Smooth muscle cell (in vitro differentiated cells): ENCODE measurements around the gene TPD52L1. TPM values are rescaled to one million over a fixed set of nuclear protein-coding genes. Genes with fewer than 3 reads are reported as not detected.

Experiments
- DNase-seq: peaks from one replicate; lab custom pipeline; 2025; ENCODE audit not compliant: unreplicated experiment; lab: John Stamatoyannopoulos, UW
- H2AFZ ChIP-seq: fragments of 200-600 bp; sonication (generic); 2 replicates; pipeline ENCODE4 v1.6.0; 2016; ENCODE audit warnings: antibody characterized with exemption, low read depth, mild to moderate bottlenecking
- H3F3A ChIP-seq: fragments of 200-600 bp; sonication (generic); 2 replicates; pipeline ENCODE4 v1.6.0; 2017; ENCODE audit warnings: antibody characterized with exemption, low read depth
- H3K27ac ChIP-seq: fragments of 200-600 bp; sonication (generic); 2 replicates; pipeline ENCODE4 v1.5.1; 2016; ENCODE audit warnings: low read depth, mild to moderate bottlenecking
- H3K27me3 ChIP-seq: fragments of 200-600 bp; sonication (generic); 2 replicates; pipeline ENCODE4 v1.6.1; 2016; ENCODE audit warnings: low read depth, mild to moderate bottlenecking
- H3K36me3 ChIP-seq: fragments of 200-600 bp; sonication (generic); 2 replicates; pipeline ENCODE4 v1.5.1; 2016; ENCODE audit warnings: low read depth
- H3K4me1 ChIP-seq: fragments of 200-600 bp; sonication (generic); 2 replicates; pipeline ENCODE4 v1.5.1; 2016; ENCODE audit warnings: low read depth
- H3K4me2 ChIP-seq: fragments of 200-600 bp; sonication (generic); 2 replicates; pipeline ENCODE4 v1.6.0; 2016; ENCODE audit warnings: mild to moderate bottlenecking
- H3K4me3 ChIP-seq: fragments of 200-600 bp; sonication (generic); 2 replicates; pipeline ENCODE4 v1.5.1; 2016; ENCODE audit warnings: mild to moderate bottlenecking
- H3K79me2 ChIP-seq: fragments of 200-600 bp; sonication (generic); 2 replicates; pipeline ENCODE4 v1.6.0; 2016; ENCODE audit warnings: low read depth, mild to moderate bottlenecking
- H3K9ac ChIP-seq: fragments of 200-600 bp; sonication (generic); 2 replicates; pipeline ENCODE4 v1.6.0; 2016; ENCODE audit warnings: low read depth
- H3K9me3 ChIP-seq: fragments of 200-600 bp; sonication (generic); replicated peaks from 2 replicates; pipeline ENCODE4 v1.5.1; 2016; ENCODE audit warnings: low read depth
- H4K20me1 ChIP-seq: fragments of 200-600 bp; sonication (generic); 2 replicates; pipeline ENCODE4 v1.6.0; 2016; ENCODE audit warnings: low read depth
- WGBS: methylation state at CpG from one replicate; pipeline ENCODE4 v1.1.7; 2016; ENCODE audit warnings: low lambda C conversion rate; 5-methylcytosine and 5-hydroxymethylcytosine counted together
- polyA plus RNA-seq: library from polyadenylated mRNA; unstranded; fragments of >200 nt; fragmentation: Nextera tagmentation; extraction: Ambion mirVana; gene quantifications from 2 replicates; pipeline ENCODE4 v1.2.1, GENCODE V29; 2016
- total RNA-seq: library from RNA; depleted of rRNA; stranded (reverse); fragments of >200 nt; gene quantifications from 2 replicates; pipeline ENCODE4 v1.2.3, GENCODE V29; 2014
- TF ChIP-seq, protein P1 (sequence below): fragments of 200-600 bp; sonication (generic); IDR thresholded peaks from 2 replicates; pipeline ENCODE4 v1.5.1; 2017; ENCODE audit warnings: borderline replicate concordance, mild to moderate bottlenecking, antibody characterized with exemption; ENCODE audit not compliant: insufficient read depth, poor library complexity, severe bottlenecking

The TPD52L1 gene
- total and polyA plus RNA-seq, 2 experiments from 2014 or later = 15.3 to 65.8 TPM

- no peaks in the 10 kb centered on the region for H3K9me3 ChIP-seq
- no peak for DNase-seq
- no peak overlapping the region for H2AFZ ChIP-seq
- TF ChIP-seq, protein P1, sequence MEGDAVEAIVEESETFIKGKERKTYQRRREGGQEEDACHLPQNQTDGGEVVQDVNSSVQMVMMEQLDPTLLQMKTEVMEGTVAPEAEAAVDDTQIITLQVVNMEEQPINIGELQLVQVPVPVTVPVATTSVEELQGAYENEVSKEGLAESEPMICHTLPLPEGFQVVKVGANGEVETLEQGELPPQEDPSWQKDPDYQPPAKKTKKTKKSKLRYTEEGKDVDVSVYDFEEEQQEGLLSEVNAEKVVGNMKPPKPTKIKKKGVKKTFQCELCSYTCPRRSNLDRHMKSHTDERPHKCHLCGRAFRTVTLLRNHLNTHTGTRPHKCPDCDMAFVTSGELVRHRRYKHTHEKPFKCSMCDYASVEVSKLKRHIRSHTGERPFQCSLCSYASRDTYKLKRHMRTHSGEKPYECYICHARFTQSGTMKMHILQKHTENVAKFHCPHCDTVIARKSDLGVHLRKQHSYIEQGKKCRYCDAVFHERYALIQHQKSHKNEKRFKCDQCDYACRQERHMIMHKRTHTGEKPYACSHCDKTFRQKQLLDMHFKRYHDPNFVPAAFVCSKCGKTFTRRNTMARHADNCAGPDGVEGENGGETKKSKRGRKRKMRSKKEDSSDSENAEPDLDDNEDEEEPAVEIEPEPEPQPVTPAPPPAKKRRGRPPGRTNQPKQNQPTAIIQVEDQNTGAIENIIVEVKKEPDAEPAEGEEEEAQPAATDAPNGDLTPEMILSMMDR = no peak
- no peaks in the 10 kb centered on the region for H3K27me3 ChIP-seq
- H3K27ac ChIP-seq = no peak overlapping the region
- H3K4me1 ChIP-seq = peaks cover 15% of the 10 kb centered on the region
- no peaks in the 10 kb centered on the region for H3K79me2 ChIP-seq
- H4K20me1 ChIP-seq = no peaks in the 10 kb centered on the region
- 93% methylated on average over 10 of the region's 10 CpGs for WGBS
- no peak overlapping the region for H3K9ac ChIP-seq
- no peak overlapping the region for H3K4me3 ChIP-seq
- no peaks in the 10 kb centered on the region for H3K36me3 ChIP-seq
- H3F3A ChIP-seq = no peaks in the 10 kb centered on the region
- no peak overlapping the region for H3K4me2 ChIP-seq
These were observed 63.8 kb downstream of the TPD52L1 start for GRCh38 chr6:125217369-125217768.

GRCh38 chr6:125217992-125218391, 64.4 kb downstream of the TPD52L1 start:
- no peaks in the 10 kb centered on the region for H3F3A ChIP-seq
- H2AFZ ChIP-seq = no peak overlapping the region
- H3K9ac ChIP-seq = no peak overlapping the region
- H3K4me2 ChIP-seq = no peak overlapping the region
- WGBS = 92% methylated on average over 2 of the region's 2 CpGs
- no peaks in the 10 kb centered on the region for H3K36me3 ChIP-seq
- H4K20me1 ChIP-seq = no peaks in the 10 kb centered on the region
- H3K9me3 ChIP-seq = no peaks in the 10 kb centered on the region
- no peaks in the 10 kb centered on the region for H3K79me2 ChIP-seq
- no peak for DNase-seq
- H3K4me3 ChIP-seq = no peak overlapping the region
- no peak overlapping the region for H3K27ac ChIP-seq
- H3K27me3 ChIP-seq = no peaks in the 10 kb centered on the region
- H3K4me1 ChIP-seq = peaks cover 21% of the 10 kb centered on the region
- TF ChIP-seq, protein P1 = no peak

- Histone ChIP-seq H3K36me3 (no peaks in the 10 kb centered on the region), H3K27me3 (no peaks in the 10 kb centered on the region), H3K4me2 (no peak overlapping the region), H3K27ac (no peak overlapping the region), H3K9me3 (no peaks in the 10 kb centered on the region), H3K9ac (no peak overlapping the region), H2AFZ (no peak overlapping the region), H3K4me3 (peak overlapping the region; percentile 25), H3K79me2 (no peaks in the 10 kb centered on the region), H4K20me1 (no peaks in the 10 kb centered on the region), H3F3A (no peaks in the 10 kb centered on the region), H3K4me1 (peaks cover 23% of the 10 kb centered on the region)
- TF ChIP-seq, protein P1 = no peak
- no peak for DNase-seq
- WGBS = 85% methylated on average over 5 of the region's 5 CpGs
These were observed 65.9 kb downstream of the TPD52L1 start for GRCh38 chr6:125219361-125219895.

DNA sequence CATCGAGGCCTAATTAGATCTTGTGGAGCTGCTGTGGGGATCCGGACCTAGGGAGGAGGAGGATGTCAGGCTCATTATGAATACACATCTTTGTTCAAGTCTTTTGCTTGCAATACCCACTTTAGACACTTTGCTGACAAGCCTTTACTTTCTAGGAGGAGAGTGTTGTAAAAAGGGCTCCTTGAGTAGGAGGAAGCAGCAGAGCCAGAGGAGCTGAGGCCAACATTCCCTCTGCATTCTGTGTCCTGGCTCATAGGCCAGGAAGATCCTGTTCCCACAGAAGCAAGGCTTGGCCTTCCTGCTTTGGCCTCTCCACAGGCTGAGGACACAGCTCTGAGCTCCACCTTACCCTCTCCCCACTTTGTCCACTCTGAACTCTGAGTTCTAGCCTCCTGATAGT, 67.1 kb downstream of the TPD52L1 start:
- TF ChIP-seq, protein P1 = no peak
- no peak overlapping the region for H3K4me2 ChIP-seq
- DNase-seq = no peak
- H3K9ac ChIP-seq = no peak overlapping the region
- no peaks in the 10 kb centered on the region for H3K79me2 ChIP-seq
- peak overlapping the region; percentile 16 for H3K27ac ChIP-seq
- no peaks in the 10 kb centered on the region for H3F3A ChIP-seq
- peaks cover 23% of the 10 kb centered on the region for H3K4me1 ChIP-seq
- peak overlapping the region; percentile 25 for H3K4me3 ChIP-seq
- no peaks in the 10 kb centered on the region for H4K20me1 ChIP-seq
- WGBS = 77% methylated on average over 2 of the region's 2 CpGs
- H3K36me3 ChIP-seq = no peaks in the 10 kb centered on the region
- peak overlapping the region; percentile 32 for H2AFZ ChIP-seq
- H3K9me3 ChIP-seq = no peaks in the 10 kb centered on the region
- H3K27me3 ChIP-seq = no peaks in the 10 kb centered on the region
